Endodermal cell (in vitro differentiated cells): Measurements from ENCODE around the gene LPIN2. TPM values are rescaled to one million over a fixed set of nuclear protein-coding genes. Genes with fewer than 3 reads are reported as not detected.

Source experiments
- DNase-seq: peaks from one replicate; pipeline ENCODE4 v3.0.0-alpha.2; 2017
- H3K27ac ChIP-seq: 2 replicates; pipeline ENCODE4 v1.5.1; 2013; ENCODE audit warnings: mild to moderate bottlenecking, low read depth, low read length, moderate library complexity
- H3K27me3 ChIP-seq: 2 replicates; pipeline ENCODE4 v1.6.1; 2013; ENCODE audit warnings: mild to moderate bottlenecking, low read length, moderate library complexity; ENCODE audit not compliant: insufficient read depth, control insufficient read depth, poor library complexity, severe bottlenecking
- H3K36me3 ChIP-seq: 2 replicates; pipeline ENCODE4 v1.7.0; 2013; ENCODE audit warnings: mild to moderate bottlenecking, low read length, moderate library complexity; ENCODE audit not compliant: control insufficient read depth, insufficient read depth
- H3K4me1 ChIP-seq: one replicate; pipeline ENCODE4 v1.7.0; 2013; ENCODE audit warnings: low read length; ENCODE audit not compliant: control insufficient read depth, insufficient read depth
- H3K4me3 ChIP-seq: 2 replicates; pipeline ENCODE4 v1.5.1; 2013; ENCODE audit warnings: mild to moderate bottlenecking, low read length, moderate library complexity
- H3K9ac ChIP-seq: 2 replicates; pipeline ENCODE4 v1.6.1; 2013; ENCODE audit warnings: mild to moderate bottlenecking, low read length, moderate library complexity; ENCODE audit not compliant: poor library complexity, severe bottlenecking; ENCODE audit errors: extremely low read depth
- H3K9me3 ChIP-seq: 2 replicates; pipeline ENCODE4 v1.6.1; 2013; ENCODE audit warnings: mild to moderate bottlenecking, low read length, moderate library complexity; ENCODE audit not compliant: control insufficient read depth
- H3K27ac Mint-ChIP-seq: 2 replicates; pipeline ENCODE4 v1.8.0; 2020; ENCODE audit warnings: mixed read lengths
- H3K27me3 Mint-ChIP-seq: 2 replicates; pipeline ENCODE4 v1.8.0; 2021; ENCODE audit warnings: mild to moderate bottlenecking, mixed read lengths; ENCODE audit not compliant: insufficient read depth
- H3K36me3 Mint-ChIP-seq: 2 replicates; pipeline ENCODE4 v1.8.0; 2020; ENCODE audit warnings: low read depth, mixed read lengths
- H3K4me1 Mint-ChIP-seq: 2 replicates; pipeline ENCODE4 v1.8.0; 2020; ENCODE audit warnings: mixed read lengths
- H3K4me3 Mint-ChIP-seq: 2 replicates; pipeline ENCODE4 v1.8.0; 2020; ENCODE audit warnings: mild to moderate bottlenecking, moderate library complexity, mixed read lengths
- H3K9me3 Mint-ChIP-seq: 2 replicates; pipeline ENCODE4 v1.8.0; 2020; ENCODE audit warnings: mild to moderate bottlenecking, mixed read lengths
- WGBS, 2 experiments: methylation state at CpG; one replicate each; pipeline versions ENCODE4 v1.1.5 to v1.1.7; 2013; ENCODE audit warnings: missing lambda C conversion rate in 2 of 2, mixed read lengths in 1 of 2; ENCODE audit not compliant: insufficient coverage in 1 of 2, insufficient read length in 1 of 2; 5-methylcytosine and 5-hydroxymethylcytosine counted together
- total RNA-seq, 2 donors: library from RNA; stranded (reverse); fragmentation: NEBNext Ultra II Directional in 1 of 2; extraction: Animal tissue kit (Norgen Biotek cat#: 25700) in 1 of 2; gene quantifications; 2 replicates in 1 of 2; 3 replicates in 1 of 2; pipeline ENCODE4 v1.2.1, GENCODE V29; 2021
- TF ChIP-seq, protein P1 (sequence below): fragments of 200-600 bp; sonication (generic); conservative IDR thresholded peaks from 2 replicates; pipeline ENCODE4 v1.5.0; 2021; ENCODE audit warnings: antibody characterized with exemption, mild to moderate bottlenecking

LPIN2 gene
- total RNA-seq, 2 donors from 2014 or later = 22.9 to 31.8 TPM

DNA sequence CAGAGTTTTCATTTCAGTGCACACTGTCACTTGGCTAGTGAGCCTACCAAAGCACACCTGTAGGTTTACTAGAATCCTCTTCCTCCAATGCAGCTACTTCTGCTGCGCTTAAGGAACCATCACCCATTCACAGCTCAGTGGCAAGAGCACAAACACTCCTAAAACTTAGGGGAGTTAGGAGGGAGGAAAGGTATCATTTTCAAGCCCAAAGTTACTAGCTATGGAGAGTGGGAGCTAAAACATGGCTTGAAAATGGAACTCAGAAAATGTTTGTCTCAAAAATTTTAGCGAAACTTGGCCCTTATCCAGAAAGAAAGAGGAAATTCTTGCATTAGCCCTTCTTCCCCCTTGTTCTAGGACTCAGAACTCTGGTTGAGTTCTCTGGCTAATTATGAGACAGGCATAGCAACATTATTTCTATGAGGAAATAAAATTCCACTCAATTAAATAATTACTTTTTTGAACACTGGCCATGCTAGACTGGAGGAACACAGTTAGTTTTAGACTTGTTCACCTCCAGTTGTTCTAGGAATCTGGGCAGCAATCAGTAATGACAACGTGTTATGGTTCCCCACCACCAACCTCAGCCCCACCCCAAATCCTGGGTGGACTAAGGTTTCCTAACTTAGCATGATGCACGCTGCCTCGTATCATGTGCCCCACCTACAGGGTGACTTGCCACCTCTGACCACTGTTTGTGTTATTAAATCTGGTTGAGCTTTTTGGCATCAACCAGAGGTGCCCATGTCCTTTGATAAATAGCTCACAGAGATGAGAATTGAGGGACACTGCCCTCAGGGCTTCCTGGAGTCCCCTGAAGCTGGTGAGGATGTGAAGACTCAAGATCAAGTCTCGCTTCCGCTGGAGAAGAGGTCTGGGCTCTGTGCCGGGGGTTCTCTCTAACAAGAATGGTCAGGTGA is 32.8 kb downstream of the LPIN2 start:
- peaks cover 8% of the 10 kb centered on the region for H3K4me1 ChIP-seq
- H3K36me3 ChIP-seq = no peaks in the 10 kb centered on the region
- 82 to 83% methylated on average over 6 to 8 of the region's 8 CpGs for WGBS, 2 experiments
- no peak overlapping the region for H3K4me3 ChIP-seq
- Mint-ChIP-seq H3K4me1 (peaks cover 39% of the 10 kb centered on the region), H3K9me3 (no peaks in the 10 kb centered on the region), H3K36me3 (peaks cover 2% of the 10 kb centered on the region), H3K4me3 (no peak overlapping the region), H3K27ac (peak overlapping the region; percentile 37), H3K27me3 (no peaks in the 10 kb centered on the region)
- H3K9me3 ChIP-seq = peaks cover 5% of the 10 kb centered on the region
- no peaks in the 10 kb centered on the region for H3K27me3 ChIP-seq
- no peak for DNase-seq
- no peak overlapping the region for H3K27ac ChIP-seq
- H3K9ac ChIP-seq = no peak overlapping the region
- TF ChIP-seq, protein P1, sequence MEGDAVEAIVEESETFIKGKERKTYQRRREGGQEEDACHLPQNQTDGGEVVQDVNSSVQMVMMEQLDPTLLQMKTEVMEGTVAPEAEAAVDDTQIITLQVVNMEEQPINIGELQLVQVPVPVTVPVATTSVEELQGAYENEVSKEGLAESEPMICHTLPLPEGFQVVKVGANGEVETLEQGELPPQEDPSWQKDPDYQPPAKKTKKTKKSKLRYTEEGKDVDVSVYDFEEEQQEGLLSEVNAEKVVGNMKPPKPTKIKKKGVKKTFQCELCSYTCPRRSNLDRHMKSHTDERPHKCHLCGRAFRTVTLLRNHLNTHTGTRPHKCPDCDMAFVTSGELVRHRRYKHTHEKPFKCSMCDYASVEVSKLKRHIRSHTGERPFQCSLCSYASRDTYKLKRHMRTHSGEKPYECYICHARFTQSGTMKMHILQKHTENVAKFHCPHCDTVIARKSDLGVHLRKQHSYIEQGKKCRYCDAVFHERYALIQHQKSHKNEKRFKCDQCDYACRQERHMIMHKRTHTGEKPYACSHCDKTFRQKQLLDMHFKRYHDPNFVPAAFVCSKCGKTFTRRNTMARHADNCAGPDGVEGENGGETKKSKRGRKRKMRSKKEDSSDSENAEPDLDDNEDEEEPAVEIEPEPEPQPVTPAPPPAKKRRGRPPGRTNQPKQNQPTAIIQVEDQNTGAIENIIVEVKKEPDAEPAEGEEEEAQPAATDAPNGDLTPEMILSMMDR = no peak

DNA sequence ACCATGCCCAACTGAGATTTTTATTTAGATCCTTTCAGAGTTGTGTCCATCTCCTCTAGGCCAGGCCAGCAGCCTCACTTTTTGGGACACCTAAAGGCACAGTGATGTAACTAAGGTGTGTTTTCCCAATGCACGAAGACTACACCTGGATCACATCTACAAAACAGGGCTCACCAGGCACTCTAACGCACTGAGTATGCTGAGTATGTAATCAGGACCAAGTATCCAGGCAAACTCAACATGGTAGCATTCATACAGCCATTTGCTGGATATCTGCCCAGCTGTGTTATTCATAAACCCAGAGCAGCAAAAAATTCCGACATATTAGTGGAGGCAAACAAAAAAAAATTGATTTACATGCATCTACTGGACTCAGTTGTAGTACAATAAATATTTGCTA is 33.8 kb downstream of the LPIN2 start:
- Histone ChIP-seq H3K9ac (no peak overlapping the region), H3K36me3 (no peaks in the 10 kb centered on the region), H3K9me3 (no peaks in the 10 kb centered on the region), H3K27ac (no peak overlapping the region), H3K4me1 (peaks cover 14% of the 10 kb centered on the region), H3K4me3 (no peak overlapping the region), H3K27me3 (no peaks in the 10 kb centered on the region)
- Mint-ChIP-seq H3K4me1 (peaks cover 32% of the 10 kb centered on the region), H3K27ac (no peak overlapping the region), H3K27me3 (no peaks in the 10 kb centered on the region), H3K4me3 (no peak overlapping the region), H3K36me3 (peaks cover 4% of the 10 kb centered on the region), H3K9me3 (no peaks in the 10 kb centered on the region)
- 87 to 100% methylated on average over 2 to 3 of the region's 3 CpGs for WGBS, 2 experiments
- TF ChIP-seq, protein P1 = no peak
- DNase-seq = no peak

DNA sequence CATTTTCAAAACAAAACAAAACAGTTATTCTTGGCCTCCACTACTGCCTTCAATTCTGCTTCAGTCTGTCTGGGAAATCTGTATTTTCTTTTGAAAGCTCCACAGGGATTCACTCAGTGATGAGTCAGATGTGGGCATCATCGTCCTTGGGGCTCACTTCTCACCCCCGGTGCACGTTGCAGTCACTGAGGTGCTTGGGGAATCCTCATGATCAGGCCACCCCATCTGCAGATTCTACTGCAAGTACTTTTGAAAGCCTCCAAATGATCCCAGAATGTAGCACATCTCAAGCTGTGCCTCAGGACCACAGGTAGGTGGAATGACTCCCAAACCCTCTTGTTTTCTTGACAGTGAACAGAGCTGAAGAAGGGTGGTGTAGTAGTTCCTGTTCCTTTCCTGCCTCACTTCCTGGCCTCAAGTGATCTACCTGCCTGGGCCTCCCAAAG is 34.3 kb downstream of the LPIN2 start:
- H3K27ac Mint-ChIP-seq = no peak overlapping the region
- H3K4me1 Mint-ChIP-seq = peaks cover 32% of the 10 kb centered on the region
- no peaks in the 10 kb centered on the region for H3K27me3 Mint-ChIP-seq
- H3K4me3 Mint-ChIP-seq = no peak overlapping the region
- TF ChIP-seq, protein P1 = no peak
- WGBS, 2 experiments = 99 to 100% methylated on average over 3 of the region's 3 CpGs
- no peaks in the 10 kb centered on the region for H3K9me3 Mint-ChIP-seq
- Histone ChIP-seq H3K36me3 (no peaks in the 10 kb centered on the region), H3K4me3 (no peak overlapping the region), H3K27me3 (no peaks in the 10 kb centered on the region), H3K9ac (no peak overlapping the region), H3K4me1 (peaks cover 14% of the 10 kb centered on the region), H3K9me3 (no peaks in the 10 kb centered on the region), H3K27ac (no peak overlapping the region)
- DNase-seq = no peak
- peaks cover 4% of the 10 kb centered on the region for H3K36me3 Mint-ChIP-seq
